Inferior parietal cortex (tissue), 1 donor: ENCODE data around the gene CRTC1.

Experiments used
- DNase-seq: peaks from one replicate; pipeline ENCODE4 v3.0.0-alpha.2; 2016; ENCODE audit errors: extremely low spot score

Gene CRTC1

GRCh38 chr19:18653853-18654252 lies 29.6 kb upstream of the CRTC1 start:
- DNase-seq = no peak

- no peak for DNase-seq
Measured at GRCh38 chr19:18654469-18654868, 29.0 kb upstream of the CRTC1 start.

- DNase-seq = no peak
Measured at GRCh38 chr19:18655173-18655844, 28.2 kb upstream of the CRTC1 start.

GRCh38 chr19:18656337-18657086 lies 27.0 kb upstream of the CRTC1 start:
- no peak for DNase-seq

- no peak for DNase-seq
Measured at GRCh38 chr19:18657590-18658365, 25.7 kb upstream of the CRTC1 start.

- no peak for DNase-seq
Measured at GRCh38 chr19:18658366-18658855, 25.1 kb upstream of the CRTC1 start.

- DNase-seq = no peak
Measured at GRCh38 chr19:18659281-18660050, 24.0 kb upstream of the CRTC1 start.

GRCh38 chr19:18660051-18660910 lies 23.2 kb upstream of the CRTC1 start:
- DNase-seq = no peak

- DNase-seq = no peak
Measured at GRCh38 chr19:18660939-18661670, 22.4 kb upstream of the CRTC1 start.

- DNase-seq = no peak
Measured at GRCh38 chr19:18662972-18663732, 20.3 kb upstream of the CRTC1 start.

GRCh38 chr19:18663940-18664530 lies 19.4 kb upstream of the CRTC1 start:
- no peak for DNase-seq

- no peak for DNase-seq
Measured at GRCh38 chr19:18665771-18666202, 17.7 kb upstream of the CRTC1 start.

GRCh38 chr19:18666317-18666716 lies 17.2 kb upstream of the CRTC1 start:
- DNase-seq = no peak

- DNase-seq = no peak
Measured at GRCh38 chr19:18666784-18667183, 16.7 kb upstream of the CRTC1 start.

GRCh38 chr19:18667531-18668251 lies 15.8 kb upstream of the CRTC1 start:
- no peak for DNase-seq

GRCh38 chr19:18668252-18668631 lies 15.2 kb upstream of the CRTC1 start:
- no peak for DNase-seq

GRCh38 chr19:18668744-18669523 lies 14.5 kb upstream of the CRTC1 start:
- no peak for DNase-seq

- no peak for DNase-seq
Measured at GRCh38 chr19:18669524-18669817, 14.0 kb upstream of the CRTC1 start.
